Glutamatergic neuron (in vitro differentiated cells): ENCODE results near the gene ELFN1. TPM values are rescaled to one million over a fixed set of nuclear protein-coding genes. Genes with fewer than 3 reads are reported as not detected.

Source experiments
- DNase-seq: peaks from one replicate; pipeline ENCODE4 v3.0.0; 2022
- H3K27ac Mint-ChIP-seq: one replicate; pipeline ENCODE4 v1.8.0; 2020; ENCODE audit warnings: mild to moderate bottlenecking, mixed read lengths, inconsistent platforms; ENCODE audit not compliant: unreplicated experiment
- H3K27me3 Mint-ChIP-seq: one replicate; pipeline ENCODE4 v1.8.0; 2020; ENCODE audit warnings: mild to moderate bottlenecking, moderate library complexity, mixed read lengths, inconsistent platforms; ENCODE audit not compliant: unreplicated experiment
- H3K36me3 Mint-ChIP-seq: one replicate; pipeline ENCODE4 v1.8.0; 2020; ENCODE audit warnings: mild to moderate bottlenecking, mixed read lengths, inconsistent platforms; ENCODE audit not compliant: unreplicated experiment
- H3K4me1 Mint-ChIP-seq: one replicate; pipeline ENCODE4 v1.8.0; 2020; ENCODE audit warnings: mild to moderate bottlenecking, low read depth, mixed read lengths, inconsistent platforms; ENCODE audit not compliant: unreplicated experiment
- H3K4me3 Mint-ChIP-seq: one replicate; pipeline ENCODE4 v1.8.0; 2020; ENCODE audit warnings: mild to moderate bottlenecking, mixed read lengths, inconsistent platforms; ENCODE audit not compliant: unreplicated experiment
- H3K9me3 Mint-ChIP-seq: one replicate; pipeline ENCODE4 v1.8.0; 2020; ENCODE audit warnings: mild to moderate bottlenecking, moderate library complexity, mixed read lengths, inconsistent platforms; ENCODE audit not compliant: unreplicated experiment
- total RNA-seq: library from RNA; stranded (reverse); fragmentation: NEBNext Ultra II Directional; extraction: Animal tissue kit (Norgen Biotek cat#: 25700); gene quantifications from one replicate; pipeline ENCODE4 v1.2.1, GENCODE V29; 2021; ENCODE audit not compliant: unreplicated experiment
- TF ChIP-seq, protein P1 (sequence below): fragments of 200-600 bp; sonication (generic); IDR thresholded peaks from one replicate; pipeline ENCODE4 v1.5.0; 2021; ENCODE audit not compliant: partially characterized antibody, unreplicated experiment

The ELFN1 gene
- total RNA-seq, 1 donor from 2014 or later = 40.0 TPM

DNA sequence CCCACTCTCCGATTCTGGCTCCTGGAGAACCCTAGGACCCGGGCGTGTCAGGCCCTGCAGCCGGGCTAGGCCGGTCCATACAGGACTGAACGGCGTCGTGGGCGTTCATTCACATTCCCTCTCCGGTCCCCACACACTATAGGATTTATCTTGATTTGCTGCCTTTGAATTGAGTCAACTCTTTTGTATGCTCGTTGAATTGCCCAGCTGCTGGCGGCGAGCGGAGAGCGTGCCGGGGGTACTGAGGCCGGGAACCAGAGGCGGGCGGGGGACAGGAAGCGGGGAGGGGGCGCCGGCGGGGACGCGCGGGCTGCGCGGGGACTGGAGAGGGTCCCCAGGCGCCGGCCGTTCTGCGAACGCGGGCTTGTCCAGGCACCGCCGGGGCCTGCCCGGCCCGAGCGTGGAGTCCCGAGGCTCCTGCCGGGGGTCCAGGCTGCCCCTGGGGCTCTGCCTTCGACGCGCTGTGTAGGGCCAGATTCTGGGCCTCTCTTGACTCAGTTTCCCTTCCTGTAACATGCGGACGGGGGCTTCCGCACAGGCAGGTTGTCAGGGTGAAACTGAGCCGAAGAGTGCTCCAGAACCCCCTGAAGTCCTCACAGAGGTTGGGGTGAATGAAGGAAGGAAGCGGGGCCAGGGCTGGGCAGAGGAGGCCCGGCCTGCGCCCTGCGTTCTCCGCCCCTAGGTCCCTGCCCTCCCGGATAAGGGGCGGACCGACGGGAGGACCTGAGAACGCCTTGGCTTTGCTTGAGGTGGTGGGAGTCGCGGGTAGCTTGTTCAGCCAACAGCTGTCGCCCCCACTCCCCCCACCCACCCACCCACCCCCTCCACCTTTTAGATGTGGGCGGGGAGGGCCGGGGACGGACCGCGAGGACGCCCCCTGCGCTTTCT, 769 bp upstream of the ELFN1 start:
- Mint-ChIP-seq H3K27ac (peak overlapping the region; percentile 57), H3K4me1 (peaks cover 5% of the 10 kb centered on the region), H3K27me3 (peaks cover 2% of the 10 kb centered on the region), H3K4me3 (peak overlapping the region; percentile 65), H3K9me3 (no peaks in the 10 kb centered on the region), H3K36me3 (no peaks in the 10 kb centered on the region)
- TF ChIP-seq, protein P1, sequence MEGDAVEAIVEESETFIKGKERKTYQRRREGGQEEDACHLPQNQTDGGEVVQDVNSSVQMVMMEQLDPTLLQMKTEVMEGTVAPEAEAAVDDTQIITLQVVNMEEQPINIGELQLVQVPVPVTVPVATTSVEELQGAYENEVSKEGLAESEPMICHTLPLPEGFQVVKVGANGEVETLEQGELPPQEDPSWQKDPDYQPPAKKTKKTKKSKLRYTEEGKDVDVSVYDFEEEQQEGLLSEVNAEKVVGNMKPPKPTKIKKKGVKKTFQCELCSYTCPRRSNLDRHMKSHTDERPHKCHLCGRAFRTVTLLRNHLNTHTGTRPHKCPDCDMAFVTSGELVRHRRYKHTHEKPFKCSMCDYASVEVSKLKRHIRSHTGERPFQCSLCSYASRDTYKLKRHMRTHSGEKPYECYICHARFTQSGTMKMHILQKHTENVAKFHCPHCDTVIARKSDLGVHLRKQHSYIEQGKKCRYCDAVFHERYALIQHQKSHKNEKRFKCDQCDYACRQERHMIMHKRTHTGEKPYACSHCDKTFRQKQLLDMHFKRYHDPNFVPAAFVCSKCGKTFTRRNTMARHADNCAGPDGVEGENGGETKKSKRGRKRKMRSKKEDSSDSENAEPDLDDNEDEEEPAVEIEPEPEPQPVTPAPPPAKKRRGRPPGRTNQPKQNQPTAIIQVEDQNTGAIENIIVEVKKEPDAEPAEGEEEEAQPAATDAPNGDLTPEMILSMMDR = no peak
- peak; percentile 57 for DNase-seq

DNA sequence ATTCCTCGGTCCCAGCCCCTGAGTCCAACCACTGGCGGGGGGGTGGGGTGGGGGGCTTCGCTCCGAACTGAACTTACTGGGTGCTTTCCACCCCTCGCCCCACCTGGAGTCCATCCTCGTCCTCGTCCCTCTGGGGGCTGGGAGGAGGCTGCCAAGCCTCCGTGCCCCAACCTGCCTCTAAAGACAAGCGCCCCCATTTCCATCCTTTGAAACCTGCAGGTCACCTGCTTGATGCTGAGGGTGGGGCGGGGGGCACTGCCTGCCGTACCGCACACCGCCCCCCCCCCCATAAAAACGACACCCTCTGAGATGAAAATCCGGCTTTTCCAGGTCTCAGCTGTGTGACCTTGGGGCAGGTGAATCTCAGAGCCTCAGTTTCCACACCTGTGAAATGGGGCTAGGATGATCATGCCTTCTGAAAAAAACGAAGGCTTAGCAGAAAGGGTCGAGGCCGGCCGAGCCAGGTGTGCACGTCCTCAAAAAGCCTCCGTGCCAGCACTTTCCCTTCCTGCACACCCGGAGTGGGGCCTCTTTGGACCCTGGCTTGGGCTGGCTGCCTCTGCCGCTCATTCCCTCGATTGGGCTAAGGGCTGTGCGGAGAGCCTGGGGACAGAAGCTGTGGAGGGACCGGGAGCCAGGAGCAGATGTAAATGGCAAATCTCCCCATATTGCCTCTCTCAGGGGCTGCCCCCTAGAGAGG, 967 bp downstream of the ELFN1 start:
- no peak for DNase-seq
- Mint-ChIP-seq H3K27ac (no peak overlapping the region), H3K4me1 (peaks cover 8% of the 10 kb centered on the region), H3K9me3 (no peaks in the 10 kb centered on the region), H3K27me3 (peaks cover 2% of the 10 kb centered on the region), H3K36me3 (no peaks in the 10 kb centered on the region), H3K4me3 (peak overlapping the region; percentile 65)
- TF ChIP-seq, protein P1 = no peak

DNA sequence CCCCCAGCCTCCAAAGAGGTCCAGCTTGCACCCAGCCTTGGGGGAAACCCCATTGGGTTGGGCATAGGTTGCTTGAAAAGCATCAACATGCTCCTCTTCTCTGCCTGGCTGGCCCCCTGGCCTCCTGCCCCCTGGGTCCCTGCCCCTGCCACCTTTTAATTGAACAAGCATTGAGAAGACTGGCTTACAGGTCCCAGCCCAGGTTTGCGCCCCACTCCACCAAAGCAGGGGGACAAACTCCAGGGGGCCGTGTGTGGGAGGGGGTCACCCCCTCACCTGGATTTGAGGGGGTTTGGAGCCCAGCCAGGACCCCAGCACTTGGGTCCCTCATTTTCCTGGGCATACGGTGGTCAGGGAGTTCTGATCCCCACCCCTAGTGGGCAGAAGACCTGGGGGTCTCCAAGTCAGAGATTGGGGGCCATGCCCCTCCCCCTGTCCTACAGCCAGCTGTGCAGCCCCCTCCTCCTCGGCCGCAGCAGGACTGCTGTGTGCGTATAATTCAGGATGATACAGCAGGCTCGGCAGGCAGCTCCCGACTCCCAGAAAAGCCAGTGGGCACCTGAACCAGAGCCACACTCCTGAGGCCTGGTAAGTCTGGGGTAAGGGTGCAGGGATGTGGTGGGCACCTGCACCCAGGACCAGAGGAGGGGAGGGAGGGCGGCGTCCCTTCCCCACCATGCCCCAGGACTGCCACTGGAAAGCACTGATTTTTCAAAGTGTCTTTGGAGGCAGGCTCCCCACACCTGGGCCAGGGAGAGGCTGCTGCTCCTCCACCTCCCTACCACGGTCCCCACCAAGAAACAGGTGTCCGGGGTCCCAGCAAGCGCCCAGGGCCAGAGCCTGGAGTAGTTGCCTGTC, 1.7 kb downstream of the ELFN1 start:
- Mint-ChIP-seq H3K27me3 (peaks cover 4% of the 10 kb centered on the region), H3K4me3 (peak overlapping the region; percentile 65), H3K4me1 (peaks cover 12% of the 10 kb centered on the region), H3K36me3 (no peaks in the 10 kb centered on the region), H3K9me3 (no peaks in the 10 kb centered on the region), H3K27ac (no peak overlapping the region)
- TF ChIP-seq, protein P1 = no peak
- DNase-seq = no peak

DNA sequence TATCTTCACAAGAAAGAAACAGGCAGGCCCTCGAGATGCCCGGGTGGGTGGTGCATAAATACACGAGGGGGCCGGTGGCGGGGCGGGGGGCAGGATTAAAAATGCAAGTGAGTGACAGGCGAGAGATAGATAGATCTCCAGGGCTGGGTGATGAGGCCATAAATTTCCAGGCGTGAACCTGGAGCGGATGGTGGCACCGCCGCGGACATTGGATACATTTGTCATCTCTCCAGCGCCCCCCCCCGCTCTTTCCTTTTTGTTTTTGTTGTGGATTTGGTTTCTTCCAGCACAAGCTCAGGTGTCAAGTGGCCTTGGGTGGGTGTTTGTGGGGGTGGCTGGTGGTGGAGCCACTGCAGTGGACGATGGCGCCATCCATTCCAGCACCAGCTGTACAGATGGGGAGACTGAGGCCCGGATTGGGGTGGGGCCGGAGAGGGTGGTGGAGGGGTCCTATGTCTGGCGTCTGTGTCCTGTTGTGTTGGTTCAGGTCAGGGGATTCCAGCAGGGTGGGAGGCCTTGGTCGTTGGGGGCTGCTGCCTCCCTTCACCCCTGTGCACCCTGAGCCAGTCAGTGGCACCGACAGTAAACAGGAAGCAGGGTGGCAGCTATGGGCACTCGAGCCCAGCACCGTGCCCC, 2.9 kb downstream of the ELFN1 start:
- Mint-ChIP-seq H3K4me1 (peaks cover 21% of the 10 kb centered on the region), H3K27ac (no peak overlapping the region), H3K9me3 (peaks cover 5% of the 10 kb centered on the region), H3K36me3 (no peaks in the 10 kb centered on the region), H3K27me3 (peaks cover 4% of the 10 kb centered on the region), H3K4me3 (no peak overlapping the region)
- DNase-seq = no peak
- TF ChIP-seq, protein P1 = no peak
